Right hindlimb (tissue), 1 donor: ENCODE data around the gene ACTN1.

Source experiments
- DNase-seq: peaks from one replicate; pipeline ENCODE4 v3.0.0-alpha.2; 2018

Gene ACTN1

DNA sequence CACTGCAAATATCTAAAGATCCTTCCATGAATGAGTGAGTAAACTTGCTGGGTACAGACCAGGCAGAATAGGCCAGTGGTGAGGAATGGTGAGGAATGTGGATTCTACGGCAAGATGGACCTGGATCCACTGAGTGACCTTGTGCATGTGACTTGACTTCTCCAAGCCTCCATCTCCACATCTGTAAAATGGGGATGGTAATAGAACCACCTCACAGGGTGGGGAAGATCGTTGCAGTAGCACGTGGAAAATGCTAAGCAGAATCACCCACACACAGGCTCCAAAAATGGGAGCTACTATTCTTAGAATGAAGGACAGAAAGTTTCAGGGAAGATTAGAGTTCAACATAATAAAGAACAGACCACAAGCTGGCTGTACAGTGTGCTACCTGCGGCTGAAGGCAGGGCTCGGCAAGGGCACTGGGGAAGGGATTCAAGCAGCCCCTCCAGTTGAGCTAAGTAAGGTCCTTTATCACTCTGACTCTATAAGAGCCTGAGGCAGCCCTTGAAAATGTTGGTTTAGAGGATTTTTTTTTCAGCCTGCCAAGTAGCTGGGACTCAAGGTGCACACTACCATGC, 47.5 kb downstream of the ACTN1 start:
- no peak for DNase-seq

DNA sequence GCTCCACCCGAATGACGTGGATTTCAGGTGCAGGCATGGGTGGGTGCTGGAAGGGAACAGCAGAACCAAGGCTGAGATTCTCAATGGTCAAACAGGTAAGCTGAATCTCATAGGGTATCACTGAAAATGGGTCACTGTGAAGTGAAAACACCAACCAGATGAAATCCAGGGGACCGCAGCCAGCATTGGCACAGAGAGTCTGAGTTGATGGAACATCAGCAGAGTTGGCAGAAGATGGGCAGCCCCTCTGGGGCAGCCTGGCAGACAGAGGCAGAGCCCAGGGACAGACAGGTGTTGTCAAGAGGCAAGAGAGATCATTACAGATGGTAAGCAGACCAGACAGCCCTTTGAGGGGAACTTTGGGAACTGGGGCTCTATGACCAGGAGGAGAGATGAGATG, 48.0 kb downstream of the ACTN1 start:
- no peak for DNase-seq

DNA sequence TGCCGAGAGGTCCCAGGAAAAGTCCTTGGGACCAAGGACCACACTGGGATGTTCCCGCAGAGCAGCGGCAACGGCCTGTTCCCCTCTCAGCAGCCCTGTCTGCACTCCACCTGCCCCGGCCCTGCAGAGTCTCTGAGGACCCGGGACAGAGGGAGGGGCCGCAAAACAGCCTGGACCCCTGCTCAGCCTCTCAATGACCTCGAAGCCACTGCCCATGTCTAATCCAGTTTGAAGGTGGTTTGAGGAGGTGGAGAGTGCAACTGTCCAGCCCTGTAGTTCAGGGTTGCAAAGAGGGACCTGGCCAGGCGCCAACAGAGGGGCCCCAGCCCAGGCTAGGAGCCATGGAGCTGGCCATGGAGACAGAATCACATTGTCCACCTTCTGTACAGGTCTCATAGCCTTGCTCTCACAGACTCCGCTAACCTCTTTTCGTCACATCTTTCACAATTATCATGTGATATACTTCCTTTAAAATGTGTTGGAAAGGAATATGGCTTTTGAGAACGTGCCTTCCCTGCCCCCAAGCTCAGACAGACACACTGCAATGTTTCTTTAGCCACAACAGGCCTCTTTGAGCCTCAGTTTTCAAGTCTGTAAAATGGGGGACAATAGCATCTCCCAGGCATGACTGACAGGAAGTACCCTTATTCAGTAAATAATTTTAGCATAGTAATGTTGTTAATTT, 49.3 kb downstream of the ACTN1 start:
- no peak for DNase-seq

DNA sequence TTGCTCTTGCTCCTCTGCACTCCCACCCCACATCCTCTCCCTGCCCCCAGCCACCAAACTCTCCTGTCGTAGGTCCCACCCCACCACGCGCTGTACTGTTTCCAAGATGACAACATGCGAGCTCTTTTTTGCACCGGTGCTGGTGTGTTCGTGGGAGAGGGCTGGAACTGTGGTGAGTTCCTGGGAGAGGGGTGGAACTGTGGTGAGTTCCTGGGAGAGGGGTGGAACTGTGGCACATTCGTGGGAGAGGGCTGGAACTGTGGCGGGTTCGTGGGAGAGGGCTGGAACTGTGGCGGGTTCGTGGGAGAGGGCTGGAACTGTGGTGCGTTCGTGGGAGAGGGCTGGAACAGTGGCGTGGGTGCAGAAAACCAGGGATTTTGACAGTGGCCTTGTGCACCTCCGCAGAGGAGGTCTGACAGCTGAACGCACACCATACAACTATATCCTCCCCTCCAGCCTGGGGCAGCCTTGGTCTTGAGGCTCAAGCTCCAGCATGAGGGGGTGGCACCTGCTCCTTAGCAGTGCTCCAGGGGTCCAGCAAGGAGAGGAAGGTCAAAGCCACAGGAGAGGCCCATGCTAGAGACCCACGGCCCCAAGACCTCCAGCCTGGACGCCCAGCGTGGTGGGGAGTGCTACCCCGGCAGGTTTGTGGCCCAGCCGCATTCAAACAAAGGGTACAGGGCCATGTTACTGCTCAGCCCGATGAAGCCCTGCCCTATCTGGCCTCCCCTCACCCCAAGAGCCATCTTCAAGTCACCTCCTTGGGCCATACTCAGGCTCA, 50.1 kb downstream of the ACTN1 start:
- DNase-seq: no peak

DNA sequence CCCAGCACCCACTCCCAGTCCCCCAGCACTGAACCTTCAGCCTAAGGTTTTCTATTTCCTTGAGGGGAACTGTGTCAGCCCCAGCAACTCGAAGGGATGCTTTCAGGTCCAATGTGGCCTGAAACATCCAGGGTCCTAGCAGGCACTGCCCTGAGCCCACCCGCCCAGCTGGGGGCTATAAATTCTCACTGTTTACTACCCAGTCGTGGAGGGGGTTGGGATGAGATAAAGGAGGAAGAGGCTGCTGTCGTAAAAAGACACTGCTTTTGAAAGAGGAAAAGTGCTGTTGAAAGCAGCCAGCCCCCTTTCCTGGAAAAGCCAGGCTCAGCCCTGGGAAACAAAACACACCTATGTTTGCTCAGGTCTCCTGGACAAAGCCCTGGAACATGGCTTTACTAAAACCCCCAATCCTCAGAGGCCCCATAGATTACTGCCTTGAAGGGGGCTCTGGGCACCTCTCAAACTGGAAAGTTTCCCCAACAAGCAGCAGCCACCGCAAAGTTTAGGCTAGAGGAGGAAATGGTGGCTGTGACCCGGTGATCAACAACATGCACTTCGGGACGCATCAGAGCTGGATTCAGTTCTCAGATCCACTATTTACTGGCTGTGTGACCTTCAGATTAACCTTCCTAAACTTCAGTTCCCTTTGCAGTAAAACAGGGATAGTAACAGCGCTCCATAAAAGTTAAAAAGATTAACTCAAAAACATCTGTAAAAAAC, 51.0 kb downstream of the ACTN1 start:
- DNase-seq: no peak

DNA sequence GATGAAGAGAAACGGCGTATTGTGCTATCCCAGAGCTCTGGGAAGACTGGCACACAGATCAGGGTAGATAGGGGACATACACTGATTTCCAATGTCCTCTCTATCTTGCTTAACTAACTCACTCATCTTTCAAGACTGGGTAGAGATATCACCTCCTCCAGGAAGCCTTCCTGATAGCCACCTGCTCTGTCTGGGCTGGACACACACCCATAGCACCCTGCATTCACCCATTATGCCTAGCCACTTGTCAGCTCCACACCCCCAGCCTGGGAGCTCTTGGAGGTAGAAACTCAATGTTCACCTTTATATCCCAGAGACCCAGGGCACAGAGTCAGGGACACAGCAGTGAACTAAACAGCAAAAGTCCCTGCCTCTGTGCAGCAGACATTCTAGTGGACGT, 52.0 kb downstream of the ACTN1 start:
- no peak for DNase-seq

DNA sequence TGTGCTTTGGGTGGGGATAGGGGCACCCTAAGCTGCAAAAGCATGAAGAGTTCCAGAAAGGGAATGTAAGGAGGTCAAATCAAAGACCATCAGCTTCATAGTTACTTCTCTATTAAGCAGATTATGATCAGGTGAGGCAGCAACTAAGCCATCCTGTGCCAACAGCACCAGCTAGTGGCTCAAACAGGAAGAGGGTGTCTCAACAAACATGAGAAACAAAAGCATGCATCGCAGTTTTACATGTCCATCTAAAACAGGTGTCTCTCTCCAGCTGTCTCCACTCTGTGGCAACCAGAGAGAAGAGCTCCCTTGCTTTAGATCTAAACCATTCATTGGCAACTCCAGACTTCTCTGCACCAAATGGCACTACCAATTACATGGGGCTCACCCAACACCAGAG, 52.9 kb downstream of the ACTN1 start:
- no peak for DNase-seq

DNA sequence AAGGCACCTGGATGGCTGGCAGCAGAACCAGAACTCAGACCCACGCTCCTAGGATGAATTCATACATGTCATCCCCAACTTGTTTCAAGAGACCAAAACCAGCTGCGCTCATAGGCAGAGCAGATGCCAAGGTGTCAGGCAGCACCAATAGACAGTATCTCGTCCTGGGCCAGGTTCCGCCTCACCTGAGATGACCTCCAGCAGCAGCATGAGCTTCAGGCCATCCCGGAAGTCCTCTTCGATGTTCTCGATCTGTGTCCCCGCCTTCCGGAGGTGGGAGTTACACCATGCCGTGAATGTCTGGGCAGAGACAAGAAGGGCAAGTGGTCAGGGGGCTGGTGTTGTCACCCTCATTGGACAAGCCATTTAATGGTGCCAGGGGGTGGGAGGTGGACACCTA, 53.7 kb downstream of the ACTN1 start:
- no peak for DNase-seq

DNA sequence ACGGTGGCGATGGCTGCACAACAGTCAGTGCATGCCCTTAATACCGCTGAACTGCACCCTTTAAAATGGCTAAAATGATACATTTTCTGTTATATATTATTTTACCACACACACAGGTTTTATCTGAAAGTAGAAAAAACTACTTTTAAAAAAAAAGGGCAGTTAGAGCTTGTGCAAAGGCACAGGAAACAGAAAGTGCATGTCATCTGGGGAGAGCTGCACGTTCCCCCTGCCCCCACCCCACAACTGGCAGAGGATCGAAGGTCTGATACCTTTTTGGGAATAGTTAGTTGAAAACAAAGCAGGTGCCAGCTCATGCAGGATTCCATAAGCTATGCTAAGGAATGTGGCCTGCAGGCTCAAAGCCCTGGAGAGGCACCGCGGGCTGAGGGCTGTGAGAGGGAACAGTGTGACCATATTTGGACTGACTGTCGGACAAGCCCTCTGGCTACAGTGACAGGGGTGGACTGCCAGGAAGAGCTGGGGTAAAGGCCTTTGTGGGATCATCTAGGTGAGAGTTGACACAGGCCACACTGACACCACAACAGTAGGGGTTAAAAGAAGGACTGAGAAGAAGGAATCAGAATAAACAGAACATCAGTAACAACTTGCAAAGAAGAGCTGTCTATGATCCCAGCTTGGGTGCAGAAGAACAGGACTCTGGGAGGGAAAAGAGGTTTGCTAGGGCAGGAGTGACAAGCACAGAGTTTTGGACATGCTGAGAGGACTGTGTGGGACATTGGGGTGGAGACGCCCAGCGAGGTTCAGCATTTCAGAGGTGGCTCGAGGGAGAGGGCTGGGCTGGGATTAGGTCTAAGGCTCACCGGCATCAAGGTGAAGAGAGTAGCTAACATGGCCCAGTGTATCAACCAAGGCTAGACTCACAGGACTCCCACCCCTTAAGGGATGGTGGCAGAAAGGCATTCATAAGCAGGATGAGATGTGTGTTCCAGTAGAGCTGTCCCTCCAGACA, 54.6 kb downstream of the ACTN1 start:
- DNase-seq: no peak

DNA sequence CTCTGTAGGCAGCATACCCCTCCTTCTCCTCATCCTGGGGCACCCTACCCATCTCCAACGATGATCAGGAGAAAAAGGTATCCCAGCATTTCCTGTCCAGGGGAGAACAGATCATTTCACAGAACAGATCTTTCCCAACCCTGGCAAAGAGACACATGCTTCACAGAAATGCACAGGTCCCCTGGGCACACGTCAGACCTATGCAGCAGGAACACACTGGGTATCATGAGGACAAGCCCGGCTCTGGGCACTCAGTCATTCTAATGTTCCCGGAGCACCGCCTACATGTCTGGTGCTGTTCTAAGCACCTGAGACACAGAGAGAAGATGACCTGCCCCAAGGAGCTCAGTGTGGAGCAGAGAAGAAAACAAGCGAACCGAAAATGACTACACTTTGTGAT, 56.2 kb downstream of the ACTN1 start:
- DNase-seq: no peak

DNA sequence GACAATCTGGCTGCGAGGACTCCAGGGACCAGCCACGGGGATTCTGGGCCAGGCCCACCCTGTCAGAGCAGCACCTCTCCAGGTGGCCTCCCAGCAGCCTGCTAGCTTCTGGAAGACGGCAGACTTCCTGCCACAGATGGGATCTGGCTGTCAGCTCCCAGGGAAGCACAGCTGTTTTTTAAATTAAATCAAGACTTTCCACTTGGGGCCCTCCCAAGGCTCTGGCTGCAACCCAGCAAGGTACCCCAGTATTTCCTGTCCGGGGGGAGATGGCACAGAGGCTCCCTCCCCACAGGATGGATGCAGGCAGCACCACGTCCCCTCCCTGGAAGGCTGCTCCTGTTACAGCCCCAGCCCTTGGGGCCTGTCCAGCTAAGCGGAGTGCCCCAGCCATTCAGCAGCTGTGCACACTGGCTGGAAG, 56.9 kb downstream of the ACTN1 start:
- DNase-seq: peak; percentile 72

DNA sequence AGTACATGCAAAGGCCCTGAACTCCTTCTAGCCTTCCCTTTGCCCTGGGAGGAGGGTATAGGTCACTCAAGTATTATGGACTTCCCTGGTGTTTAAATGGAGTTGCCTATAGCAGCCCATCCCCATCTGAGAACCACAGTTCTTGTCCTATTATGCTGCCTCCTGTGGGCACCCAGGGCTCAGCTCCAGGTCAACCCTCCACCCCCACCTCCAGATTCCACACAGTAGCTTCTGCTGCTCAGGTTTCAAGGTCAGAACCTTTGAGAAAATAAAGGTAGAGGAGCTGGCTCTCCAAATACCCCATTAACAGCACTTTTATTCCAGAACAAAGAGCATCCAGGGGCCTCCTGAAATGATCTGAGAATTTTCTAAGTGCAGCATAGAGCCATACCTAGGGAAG, 57.4 kb downstream of the ACTN1 start:
- DNase-seq: no peak

DNA sequence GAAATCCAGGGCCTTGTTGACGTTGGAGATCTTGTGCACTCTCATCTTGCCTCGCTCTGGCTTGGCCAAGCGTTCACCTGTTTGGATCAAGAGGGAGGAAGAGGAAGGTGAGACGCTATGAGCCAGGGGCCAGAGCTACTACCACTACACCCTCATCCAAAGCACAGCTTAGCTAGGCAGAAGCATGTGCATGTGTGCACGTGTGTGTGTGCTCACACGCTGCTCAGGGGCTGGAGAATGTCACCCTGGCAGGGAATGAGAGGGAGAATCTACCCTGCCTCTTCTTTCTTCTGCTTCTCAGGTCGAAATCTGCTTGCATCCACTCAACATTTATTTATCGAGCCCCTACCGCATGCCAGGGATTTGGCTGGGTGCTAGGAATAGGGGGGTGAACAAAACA, 58.1 kb downstream of the ACTN1 start:
- DNase-seq: no peak

DNA sequence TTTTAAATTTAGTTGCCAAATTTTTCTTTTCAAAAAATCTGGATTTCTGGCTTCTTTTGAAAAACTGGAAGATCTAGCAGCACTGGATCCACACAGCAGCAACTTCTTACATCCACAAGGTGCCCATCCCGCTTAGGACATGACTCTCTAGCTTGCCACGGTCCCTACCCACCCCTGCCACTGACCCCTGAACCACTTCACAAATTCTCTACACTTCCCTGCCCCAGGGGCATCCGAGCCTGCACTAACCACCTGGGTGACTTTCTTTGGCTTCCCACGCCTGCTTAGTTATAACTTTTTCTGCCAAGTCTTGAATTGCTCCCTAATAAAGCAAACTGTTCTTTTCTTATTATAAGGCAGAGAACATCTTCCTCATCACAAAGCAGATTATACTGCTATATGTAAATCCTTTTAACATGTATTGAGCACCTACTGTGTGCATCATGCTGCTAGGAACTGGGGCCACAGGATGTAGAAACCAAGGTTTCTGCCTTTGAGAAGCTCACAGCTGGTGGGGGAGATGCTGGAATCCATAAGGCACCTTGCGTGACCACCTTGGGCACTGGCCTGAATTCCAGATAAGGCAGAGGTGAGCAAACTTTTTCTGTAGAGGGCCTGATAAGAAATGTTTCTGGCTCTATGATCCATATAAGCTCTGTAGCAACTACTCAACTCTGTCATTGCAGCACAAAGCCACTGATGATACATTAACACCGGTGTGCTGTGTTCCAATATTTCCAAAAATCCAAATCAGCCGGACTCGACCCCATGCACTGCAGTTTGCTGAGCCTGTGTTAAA, 59.8 kb downstream of the ACTN1 start:
- no peak for DNase-seq

DNA sequence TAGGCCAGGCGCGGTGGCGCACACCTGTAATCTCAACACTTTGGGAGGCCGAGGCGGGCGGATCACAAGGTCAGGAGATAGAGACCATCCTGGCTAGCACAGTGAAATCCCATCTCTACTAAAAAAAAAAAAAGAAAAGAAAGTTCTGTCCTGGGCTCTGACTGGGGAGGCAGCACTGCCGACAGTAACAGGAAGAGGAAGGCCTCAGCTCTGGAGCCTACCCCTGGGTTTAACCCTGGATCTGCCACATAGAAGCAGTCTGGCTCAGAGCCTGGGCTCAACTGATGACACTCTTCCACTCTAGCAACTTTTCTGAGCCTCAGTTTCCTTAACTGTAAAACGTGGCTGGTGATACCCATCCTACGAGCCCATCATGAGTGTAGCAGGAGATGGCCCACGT, 60.5 kb downstream of the ACTN1 start:
- DNase-seq: no peak

DNA sequence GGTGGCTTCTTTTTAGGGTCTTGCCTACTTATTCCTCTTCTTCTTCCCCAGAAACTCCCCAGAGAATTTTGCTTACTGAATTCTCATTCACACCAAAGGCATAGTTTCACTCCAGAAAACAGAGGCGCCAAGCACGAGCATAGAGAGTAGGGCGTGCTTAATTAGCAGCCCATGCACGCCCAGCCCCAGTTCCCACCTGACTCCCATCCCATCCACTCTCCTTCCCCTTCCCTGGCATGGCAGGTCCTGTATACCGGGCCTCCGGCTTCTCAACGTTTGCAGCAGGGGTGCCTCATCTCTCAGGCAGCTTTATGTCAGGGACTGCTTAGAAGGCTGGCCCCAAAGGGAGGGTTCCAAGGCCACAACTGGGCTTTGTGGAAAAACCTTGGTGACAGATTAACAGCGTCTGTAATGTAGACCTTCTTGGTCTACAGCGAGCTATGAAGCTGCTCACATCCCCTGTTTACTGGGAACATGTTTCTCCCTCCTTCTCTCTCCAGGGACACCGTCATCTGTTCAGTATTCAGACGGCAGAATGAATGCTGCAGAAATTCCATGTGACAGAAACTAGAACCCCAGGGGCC, 62.7 kb downstream of the ACTN1 start:
- no peak for DNase-seq

DNA sequence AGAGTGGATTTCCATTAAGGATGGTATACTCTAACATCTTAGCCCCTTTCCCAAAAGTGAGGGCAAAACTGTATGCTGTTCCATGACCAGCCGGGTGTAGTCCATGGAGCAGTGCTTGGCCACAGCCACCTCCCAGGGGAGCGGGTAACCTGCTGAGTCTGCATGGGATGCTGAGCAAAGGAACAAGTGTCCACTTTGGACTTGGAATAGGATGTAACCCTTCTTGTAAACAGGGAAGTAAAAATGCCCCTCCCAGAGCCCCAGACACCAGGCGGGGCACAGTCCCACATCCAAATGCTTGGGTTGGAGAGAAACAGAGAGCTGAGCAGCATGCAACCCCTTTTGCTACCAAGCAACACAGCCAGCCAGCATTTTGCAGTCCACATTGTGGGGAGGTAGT, 65.6 kb downstream of the ACTN1 start:
- DNase-seq: no peak

DNA sequence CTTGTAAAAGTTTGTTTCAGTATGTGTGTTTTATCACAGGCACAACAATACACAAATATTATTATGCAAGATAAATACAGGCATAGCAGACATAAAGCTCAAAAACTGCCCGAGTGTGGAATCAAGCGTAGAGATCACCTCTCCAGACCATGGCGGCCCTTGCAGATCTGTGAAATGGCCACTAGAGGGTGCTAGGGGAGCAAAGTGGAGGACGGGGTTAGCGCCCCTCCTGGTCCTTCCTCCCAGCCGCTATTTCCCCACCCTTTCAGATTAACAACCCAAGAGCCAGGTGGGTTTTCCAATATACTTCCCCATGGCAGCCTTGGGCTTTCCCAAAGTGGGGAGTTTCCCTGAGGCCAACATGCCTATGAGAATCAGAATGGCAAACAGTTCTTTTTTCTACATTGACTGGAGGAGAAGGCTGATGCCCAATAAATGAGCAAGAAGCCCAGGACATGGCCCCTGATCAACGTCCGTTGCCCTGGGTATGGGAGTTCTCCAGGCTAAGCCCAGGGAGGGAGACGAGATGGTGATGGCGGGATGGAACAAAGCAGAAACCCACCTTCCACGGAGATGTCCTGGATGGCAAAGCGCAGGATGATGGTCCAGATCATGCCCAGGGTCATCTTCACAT, 67.4 kb downstream of the ACTN1 start:
- peak; percentile 81 for DNase-seq

DNA sequence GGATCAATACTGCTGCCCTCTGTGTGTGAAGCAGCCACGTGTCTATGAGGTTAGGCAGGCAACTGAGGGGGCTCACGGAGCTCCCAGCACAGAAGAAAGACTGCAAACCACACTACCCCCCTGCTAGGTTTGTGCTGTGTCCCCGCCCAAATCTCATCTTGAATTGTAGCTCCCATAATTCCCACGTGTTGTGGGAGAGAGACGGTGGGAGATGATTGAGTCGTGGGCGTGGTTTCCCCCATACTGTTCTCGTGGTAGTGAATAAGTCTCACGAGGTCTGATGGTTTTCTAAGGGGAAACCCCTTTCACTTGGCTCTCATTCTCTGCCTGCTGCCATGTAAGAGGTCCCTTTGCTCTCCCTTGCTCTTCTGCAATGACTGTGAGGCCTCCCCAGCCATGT, 68.6 kb downstream of the ACTN1 start:
- no peak for DNase-seq

DNA sequence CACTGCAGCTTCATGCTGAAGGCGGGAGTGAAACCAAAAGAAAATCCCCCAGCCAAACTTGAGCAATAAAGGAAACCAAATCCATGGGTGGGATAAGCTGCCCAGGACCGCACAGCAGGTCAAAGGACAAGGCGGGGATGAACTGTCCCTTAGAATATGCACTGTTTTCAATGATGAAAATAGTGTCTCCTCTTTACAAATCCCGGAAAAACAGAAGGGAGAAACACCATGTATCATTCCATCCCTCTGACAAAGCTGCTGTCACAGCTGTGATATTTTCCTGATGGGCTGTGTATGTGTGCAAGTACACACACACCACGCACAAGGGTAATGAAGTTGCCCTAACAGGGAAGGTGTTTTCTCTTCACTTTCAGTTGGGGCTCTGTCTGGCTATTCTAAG, 70.3 kb downstream of the ACTN1 start:
- DNase-seq: no peak

DNA sequence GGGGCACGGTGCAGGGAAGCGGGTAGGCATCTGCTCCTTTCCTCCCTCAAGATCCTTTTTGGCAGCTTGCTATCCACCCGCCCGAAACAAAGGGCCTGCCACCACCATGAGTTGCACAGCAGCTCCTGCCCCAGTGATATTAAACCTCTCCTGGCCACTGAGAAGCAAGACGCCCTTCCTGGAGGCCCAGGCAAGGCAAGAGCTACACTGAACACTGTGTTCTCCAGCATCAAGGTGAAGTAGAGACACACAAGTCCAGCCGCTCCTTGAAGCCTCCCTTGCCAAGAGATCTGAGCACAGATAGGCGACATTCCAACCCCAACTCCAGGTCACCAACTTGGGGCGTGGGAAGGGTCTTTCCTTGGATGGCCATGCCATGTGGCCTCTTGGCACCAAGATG, 70.9 kb downstream of the ACTN1 start:
- no peak for DNase-seq
